ENCODE data around the gene IKZF1.

The IKZF1 gene

DNA sequence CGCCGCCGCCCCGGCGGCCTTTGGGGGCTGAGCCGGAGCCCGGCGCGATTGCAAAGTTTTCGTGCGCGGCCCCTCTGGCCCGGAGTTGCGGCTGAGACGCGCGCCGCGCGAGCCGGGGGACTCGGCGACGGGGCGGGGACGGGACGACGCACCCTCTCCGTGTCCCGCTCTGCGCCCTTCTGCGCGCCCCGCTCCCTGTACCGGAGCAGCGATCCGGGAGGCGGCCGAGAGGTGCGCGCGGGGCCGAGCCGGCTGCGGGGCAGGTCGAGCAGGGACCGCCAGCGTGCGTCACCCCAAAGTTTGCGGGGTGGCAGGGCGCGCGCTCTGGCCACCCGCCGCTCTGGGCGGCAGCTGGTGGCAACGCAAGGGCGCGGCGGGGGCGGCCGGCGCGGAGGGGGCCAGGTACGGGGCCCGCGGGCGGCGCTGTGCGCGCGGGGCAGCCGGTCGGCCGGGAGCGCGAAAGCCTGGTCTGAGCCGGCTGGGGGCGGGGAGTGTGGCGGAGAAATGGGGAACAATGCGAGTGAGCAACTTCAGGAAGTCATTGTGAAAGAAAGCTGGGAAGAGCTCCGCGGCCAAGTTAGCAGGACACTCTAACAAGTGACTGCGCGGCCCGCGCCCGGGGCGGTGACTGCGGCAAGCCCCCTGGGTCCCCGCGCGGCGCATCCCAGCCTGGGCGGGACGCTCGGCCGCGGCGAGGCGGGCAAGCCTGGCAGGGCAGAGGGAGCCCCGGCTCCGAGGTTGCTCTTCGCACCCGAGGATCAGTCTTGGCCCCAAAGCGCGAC lies at the start of gene IKZF1:
IKZF1 (plus strand) TSS at position 588 of the 782 bp plus-strand sequence. CDS start 14,346 bp downstream, outside the sequence.
- DNase-seq: no peak

DNA sequence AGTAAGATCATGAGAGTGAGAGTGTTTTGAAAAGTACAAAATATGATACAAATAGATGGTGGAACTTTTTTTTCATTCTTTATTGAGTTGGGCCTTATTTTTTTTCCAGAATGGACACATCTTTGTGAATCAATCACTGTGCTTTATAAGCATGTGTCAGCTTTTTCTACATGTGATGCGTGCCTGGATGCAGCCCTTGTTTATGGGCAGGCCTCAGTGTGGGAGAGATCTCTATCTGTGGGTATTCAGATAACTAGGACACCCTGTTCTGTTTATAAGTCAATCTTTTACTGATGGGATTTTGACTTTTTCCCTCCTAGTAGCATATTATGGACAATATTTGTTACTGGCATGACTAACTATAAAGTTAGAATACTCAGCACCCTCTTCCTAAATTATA lies 42.9 kb upstream of the IKZF1 start:
- no peak for DNase-seq

DNA sequence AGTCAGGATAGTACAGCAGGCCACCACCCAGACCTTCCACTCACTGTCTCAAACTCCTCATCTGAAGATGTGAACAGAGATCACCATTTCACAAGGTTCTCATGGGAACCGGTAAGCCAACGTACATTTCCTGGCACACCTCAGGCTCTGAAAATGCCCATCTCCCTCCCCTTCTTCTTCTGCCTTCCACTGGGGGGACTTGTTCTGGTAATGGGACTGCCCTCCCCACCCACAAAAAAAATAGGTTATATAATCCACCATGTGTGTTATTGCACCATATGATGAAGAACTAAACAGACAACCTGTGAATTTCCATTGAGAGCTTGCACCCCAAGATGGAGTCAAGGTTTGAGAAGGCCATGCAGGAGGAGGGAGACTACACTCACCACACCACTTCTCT lies 42.1 kb upstream of the IKZF1 start:
- DNase-seq: no peak

DNA sequence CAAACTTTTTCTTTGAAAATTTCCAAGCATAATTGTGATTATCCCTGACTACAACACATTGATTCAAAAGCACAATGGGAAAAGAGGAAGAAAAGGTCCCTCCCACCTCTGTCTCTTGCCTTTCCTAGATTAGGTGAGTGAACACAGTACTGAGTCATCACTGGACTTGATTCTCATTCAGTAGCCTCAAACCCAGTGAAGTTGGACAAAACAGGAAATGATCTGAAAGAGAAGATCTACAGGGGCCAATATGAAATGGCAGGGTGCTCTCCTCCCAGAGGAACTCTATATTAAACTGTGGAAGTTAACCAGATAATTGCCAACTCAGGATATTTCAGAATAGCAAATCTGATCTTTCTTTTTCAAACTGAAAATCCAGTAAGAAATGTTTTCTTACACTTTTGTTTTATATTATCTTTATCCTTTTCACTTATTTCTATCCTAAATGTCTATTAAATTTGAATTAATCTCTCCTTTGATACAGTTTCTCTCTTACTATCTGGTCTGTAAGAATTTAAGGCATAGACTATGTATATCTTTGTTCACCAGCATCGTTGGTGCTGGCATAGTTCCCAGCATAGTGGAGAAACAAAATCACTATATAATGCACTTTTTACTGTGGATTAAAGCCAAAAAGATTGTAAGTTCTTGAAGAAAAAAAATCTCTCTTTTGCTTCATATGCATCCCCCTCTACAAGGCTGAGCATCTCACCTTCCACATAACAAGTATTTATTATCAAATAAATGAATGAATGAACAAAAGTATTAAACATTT lies 41.4 kb upstream of the IKZF1 start:
- no peak for DNase-seq

DNA sequence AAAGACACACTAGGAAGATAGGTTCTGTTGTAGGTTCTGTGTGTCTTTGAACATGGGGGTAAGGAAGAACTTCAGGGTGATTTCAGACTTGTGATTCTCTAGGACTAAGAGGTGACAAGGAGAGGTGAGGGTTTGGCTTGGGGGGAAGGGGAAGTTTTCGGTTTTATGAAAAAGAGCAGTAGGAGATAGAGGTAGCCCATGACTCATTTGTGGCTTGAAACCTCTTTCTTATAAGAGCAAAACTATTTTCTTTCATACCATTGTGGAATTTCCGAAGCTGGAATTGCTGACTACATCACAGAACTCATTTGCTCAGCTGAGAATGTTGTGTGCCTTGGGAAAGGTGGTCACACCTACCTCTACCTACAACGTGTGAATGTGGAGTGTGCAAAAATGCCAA lies 39.6 kb upstream of the IKZF1 start:
- no peak for DNase-seq

DNA sequence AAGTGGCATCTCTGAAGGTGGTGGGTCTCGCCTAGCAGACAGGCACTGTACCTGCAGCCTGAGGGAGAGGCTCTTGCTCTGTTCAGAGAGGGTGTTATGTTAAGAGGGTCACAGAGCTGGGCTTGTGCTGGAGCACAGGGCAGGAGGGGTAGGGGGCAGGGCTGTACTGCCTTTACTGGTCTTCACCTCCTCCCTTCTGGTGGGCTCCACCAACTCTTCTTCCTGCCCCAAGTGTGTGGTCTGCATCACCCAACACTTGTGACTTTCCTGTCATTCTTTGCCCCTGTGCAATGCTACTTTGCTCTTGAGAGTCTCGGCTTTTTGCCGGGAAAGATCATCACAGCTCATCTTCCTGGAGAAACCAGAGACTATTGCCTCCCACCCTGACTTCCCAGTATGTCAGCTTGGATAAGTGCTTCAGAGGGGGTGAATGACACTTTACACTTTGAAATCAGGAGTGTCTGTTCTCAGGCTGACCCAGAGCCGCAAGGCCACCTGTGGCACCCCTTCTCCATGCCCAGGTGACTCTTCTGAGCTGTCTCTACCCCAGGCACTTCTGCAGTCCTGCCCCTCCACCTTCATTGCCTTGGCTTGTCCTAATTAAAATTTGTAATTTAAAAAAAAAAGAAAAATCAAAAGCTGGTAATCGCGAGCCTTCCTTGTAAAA lies 38.4 kb upstream of the IKZF1 start:
- no peak for DNase-seq

DNA sequence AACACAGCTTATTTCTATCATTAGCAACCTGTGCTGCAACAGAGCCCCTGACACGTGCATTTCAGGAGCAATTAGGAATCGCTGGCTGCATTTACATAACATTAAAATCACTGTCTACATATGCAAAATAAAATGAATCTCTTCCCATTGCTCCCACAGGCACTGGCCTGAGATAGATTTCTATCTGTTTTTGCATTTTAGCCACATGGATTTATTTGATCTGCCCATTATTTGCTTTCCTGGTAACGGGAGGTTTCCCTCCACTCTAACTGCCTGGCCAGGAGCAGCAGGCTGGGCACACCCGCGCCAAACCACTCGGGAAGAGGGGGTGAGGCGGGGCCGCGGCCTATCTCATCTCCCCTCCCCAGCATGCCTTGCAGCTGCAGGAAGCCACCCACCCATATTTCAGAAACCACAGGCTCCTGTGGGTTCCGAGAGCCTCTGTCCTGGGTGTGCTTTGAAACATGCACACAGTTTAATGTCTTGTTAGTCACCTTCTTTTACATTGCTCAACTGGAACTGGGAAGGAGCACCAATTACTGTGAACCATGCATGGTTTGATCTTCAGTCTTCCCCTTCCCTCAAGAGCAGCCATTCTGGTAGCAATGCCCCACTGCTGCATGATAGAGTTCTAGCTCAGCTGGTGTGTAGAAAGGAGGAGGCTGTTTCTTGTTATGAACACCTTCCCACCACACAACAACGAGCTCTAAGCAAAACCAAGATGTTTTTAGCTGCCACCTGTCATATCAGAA lies 37.7 kb upstream of the IKZF1 start:
- no peak for DNase-seq

DNA sequence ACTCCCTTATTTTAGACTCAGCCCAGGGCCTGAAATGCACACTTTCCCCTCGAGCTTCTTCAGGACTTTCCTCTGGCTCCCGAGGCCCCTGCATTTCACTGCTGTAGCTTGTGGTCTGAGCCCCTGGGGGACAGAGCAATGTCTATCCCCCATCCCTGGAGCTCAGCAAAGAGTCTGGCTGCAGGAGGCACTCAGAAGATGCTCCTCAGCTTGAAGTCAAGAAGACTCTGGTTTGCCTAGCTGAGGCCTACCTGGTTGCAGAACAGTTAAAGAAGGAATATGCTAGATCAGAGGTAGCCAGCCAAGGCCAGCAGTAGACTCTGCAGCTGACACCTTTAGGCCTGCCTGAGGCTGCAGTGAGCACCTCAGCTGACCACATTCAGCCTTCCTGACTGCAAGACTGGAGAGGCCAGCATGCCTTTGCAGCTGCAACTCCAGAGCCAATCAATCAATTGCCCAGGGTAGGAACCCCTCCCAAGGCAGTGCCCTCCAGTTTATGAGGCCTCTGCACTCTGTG lies 36.9 kb upstream of the IKZF1 start:
- DNase-seq: no peak

DNA sequence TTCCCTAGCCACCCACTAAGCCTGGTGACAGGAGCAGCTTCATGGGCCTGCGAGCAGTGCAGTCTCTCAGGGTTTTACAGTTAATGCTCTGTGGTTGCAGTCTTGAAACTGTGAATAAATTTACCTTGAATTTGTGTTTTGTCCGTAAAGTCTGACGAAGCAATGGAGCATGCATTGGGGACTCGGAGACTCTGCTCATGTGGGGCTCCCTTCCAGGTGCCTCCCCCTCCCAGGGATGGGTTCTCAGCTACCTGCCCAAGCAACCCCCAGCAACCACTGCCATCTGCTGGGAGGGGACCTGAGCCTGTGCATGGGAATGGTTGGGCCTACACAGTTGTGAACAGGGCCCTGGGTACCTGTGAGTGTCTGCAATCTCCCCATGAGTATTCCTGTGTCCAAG lies 36.3 kb upstream of the IKZF1 start:
- no peak for DNase-seq

DNA sequence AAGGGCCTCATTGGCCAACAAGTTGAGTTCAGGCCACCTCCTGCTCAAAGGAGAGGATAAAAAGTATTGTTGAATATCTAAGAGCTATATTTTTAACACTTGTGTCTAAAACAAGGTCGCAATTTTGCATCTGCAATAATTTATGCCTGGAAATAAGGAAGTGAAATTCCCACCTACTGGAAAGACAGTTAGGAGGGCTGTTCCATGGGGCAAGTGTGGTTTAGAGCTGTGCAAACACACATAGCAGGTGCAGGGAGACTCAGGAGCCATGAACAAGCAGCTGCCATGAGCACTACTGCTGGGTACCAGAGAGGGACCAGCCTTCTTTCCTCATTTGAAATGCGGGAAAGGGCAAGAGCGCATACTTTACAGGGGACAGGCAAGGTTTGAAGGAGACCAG lies 35.5 kb upstream of the IKZF1 start:
- DNase-seq: no peak

DNA sequence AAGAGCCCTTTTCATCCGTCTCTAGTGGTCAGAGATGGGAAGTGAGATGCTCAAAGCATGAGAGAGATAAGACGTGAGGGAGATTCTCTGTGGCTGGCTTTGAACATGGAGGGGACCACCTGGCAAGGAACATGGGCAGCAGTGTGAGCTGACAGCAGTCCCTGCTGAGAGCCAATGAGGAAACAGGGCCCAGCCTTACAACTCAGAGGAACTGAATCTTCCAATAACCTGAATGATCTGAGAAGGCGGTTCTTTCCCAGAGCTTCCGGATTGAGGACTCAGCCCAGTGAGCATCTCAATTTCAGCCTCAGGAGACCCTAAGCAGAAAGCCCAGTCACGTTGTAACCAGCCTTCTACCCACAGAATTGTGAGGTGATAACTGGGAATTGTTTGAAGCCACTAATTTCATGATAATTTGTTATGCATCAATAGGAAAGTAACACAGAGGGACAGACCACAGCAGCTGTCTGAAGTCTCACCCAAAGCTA lies 33.9 kb upstream of the IKZF1 start:
- no peak for DNase-seq

DNA sequence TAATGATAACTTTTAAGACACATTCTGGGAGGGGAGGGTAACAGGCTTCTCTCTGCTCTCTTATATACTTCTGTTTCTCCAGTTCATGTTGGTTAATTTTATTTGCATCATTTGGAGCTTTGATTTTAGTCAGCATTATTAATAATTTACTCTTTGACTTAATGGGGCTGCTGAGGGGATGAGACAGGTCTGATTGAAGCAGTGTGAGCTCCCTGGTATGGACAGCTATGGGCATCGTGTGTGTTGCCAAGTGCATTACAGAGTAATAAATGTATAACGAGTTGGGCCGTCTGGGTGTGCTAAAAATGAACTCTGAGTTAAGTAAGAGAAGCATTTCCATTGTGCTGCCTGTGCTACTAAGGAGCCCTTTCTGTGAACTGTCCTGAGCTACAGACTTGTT lies 31.7 kb upstream of the IKZF1 start:
- no peak for DNase-seq

DNA sequence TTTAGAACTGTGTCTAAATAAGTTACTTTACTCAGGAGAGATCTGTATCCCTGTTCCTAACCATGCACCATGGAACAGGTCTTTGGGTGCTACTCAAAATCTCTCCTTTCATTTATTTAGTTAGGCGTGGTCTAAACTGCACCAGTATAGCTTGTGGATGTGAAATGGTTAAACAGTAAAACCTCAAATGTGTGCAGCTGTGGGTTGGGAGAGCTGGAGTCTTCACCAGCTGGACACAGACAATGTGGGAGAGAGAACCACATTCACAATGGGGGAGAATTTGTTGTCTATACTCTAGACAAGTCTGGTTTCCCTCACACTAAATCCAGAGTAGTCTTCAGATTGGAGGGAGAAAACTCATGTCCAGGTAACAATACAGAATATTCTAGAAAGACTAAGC lies 31.2 kb upstream of the IKZF1 start:
- no peak for DNase-seq

DNA sequence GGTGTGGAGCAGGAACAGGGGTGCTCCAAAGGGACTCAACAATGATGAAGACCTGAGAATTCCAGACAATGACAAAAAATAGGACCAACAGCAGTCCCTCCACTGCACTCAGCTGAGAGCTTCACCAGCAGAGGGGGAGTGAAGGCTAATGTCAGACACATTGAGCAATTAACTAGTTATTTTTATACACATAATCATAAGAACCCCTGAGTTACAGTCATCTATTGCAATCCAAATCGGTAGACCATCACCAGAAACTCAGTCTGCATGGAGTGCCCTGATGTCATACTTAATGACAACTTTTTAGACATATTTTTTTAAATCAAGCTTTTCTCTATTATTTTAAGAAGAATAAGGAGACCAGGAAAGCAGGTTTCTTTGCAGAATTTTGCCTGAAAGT lies 30.6 kb upstream of the IKZF1 start:
- DNase-seq: no peak

DNA sequence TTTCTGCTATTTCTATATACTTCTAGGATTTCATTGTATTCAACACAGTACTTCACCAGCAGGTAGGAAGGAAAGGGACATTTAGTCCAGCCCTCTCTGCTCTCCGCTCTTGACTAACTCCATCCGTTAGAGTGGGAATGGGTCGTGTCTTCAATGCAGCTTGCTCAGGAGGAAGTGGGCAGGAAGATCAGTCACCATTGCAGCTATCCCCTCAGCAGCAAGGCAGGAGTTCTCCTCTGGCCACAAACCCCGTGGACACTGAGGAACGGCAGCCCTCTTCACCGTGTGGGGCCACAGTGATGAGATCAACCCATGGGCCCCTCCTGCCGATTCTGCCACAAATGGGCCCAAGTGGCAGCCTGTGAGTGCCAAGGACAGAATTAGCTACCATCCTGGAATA lies 30.2 kb upstream of the IKZF1 start:
- DNase-seq: no peak

DNA sequence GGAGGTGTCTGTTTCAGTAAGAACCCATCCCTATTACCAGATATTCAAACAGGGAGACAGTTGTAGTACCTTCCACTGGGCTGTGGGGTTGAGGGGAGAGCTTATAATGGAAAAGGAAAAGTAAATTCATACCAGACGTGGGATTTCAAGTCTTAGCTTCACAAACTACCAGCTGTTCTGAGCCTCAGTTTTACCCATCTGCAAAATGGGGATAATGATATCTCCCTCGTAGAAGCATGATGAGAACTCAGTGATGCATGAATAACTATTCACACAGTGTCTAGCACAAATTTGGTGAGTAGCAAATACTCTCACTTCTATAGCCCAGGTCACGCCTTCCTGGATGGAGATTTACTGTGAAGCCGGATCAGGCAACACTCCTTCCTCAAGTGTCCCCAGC lies 29.1 kb upstream of the IKZF1 start:
- DNase-seq: no peak

DNA sequence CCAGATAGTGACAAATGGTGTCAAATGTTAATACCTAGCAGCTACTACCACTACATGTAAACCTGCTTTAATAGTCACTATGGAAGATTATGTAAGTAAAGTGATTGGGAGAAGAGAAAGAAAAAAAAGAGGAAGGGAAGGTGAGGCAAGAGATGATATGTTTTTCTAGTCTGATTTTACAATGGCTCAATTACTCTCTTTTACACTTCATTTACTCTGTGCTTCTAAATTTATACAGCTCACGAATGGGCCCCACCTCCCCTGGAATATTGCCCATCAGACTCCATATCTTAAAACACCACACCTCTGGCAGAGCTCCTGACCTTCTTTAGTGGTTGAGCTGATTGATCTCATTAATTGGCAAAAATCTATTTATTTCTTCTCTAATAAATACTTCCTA lies 28.0 kb upstream of the IKZF1 start:
- no peak for DNase-seq

DNA sequence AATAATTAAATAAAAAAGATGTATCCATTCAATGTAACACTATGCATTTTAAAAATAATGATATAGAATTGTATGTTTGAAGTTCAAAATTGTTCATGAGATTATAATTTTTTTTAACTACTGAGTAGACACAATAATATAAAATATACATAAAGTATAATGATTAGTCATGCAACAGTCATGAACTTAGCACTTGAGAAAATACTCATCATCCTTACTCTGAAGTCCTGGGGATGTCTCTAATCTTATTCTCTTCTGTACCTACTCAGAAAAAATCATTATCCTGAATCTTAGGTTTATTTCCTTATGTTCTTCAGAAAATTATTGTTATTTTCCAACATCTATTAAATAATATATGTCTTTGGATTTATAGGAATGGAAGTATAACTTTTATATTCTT lies 26.4 kb upstream of the IKZF1 start:
- no peak for DNase-seq

DNA sequence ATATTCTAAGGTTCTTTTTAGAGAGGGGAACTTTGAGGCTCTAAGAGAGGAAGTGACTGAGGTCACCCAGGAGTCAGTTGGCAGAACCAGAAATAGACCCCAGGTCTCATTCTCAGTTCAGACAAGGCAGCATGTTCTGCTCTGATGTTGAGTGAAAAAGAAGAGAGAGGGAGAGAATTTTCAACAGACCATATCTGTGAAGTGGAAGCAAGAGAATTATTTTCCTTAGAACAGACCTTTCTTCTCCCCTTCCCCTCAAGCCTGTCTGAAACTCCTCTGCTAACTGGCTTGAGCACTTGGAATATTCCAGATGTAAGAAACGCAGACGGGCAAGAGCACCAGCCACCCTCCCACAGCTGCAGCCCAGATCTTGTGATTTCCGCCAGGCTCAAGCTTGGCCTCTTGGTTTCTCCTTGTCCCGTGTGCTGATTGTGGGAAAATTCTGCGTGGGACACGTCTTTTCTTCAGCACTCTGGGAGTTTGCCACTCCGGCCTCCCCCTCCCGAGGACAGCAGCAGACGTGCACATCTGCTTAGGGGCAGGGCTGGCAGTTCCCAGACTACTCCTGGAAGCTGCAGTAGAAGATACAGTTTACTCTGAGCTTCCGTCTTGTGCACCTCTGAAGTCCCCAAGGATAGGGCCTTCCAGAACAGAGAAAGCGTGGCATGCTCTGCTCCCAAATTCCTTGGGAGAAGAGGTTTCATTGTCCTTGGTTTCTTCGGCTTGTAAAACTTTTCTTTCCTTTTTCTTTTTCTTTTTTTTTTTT lies 22.7 kb upstream of the IKZF1 start:
- no peak for DNase-seq

DNA sequence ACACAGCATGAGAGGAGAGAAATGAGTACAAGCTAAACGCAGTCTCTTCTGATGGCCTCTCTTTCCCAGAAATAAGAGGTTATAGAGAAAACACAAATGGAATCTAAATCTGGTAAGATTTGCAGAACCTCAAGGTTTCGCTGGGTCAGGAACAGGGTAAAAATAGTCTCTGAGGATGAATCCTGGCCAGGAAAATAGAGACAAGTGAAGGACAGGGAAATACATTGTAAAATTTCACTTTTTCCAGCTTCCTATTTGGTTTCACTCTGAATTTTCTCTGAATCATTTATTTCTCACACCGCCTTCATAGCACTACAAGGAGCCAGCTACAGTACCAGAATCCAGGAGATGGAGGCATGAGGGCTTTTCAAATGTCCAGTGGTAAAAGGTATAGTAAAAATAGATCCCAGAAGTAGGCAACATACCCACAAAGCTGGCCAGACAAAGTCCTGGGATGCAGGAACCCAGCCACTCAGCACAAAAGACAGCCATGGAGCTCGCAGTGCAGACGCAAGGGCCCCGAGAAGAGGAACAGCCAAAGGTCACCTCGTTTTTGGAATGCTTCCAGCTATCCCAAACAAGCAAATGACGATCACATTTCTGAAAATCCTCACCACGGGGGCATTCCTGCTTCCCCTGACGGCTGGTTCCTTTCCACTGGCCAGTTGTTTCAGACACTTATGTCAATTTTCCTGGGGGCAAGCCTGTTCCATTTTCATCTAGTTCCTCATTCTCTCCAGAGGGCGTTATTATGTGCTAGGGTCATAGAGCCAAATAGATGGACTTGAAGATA lies 21.5 kb upstream of the IKZF1 start:
- no peak for DNase-seq

DNA sequence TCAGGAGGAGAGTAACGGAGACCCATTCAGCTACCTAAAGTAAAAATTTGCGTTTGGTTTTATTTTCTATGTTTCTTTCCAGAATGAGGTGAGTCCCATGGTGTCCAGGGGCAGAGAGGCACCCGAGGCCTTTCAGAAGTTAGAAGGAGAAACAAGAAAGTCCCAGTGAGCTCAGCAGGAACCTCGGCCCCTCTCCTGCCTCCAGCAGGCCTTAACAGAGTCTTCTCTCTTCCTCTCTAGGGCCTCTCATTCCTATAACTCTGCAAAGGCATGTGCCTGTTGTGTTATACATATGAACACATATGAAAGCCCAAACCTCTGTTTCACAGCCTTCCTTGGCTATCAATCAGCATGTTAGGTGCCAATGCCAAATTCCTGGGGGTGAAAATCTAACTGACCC lies 20.8 kb upstream of the IKZF1 start:
- no peak for DNase-seq

All from NCI-H446 (cell line).